Stomach (tissue), 9 donors: ENCODE data around the gene NAA35. TPM values are rescaled to one million over a fixed set of nuclear protein-coding genes. Genes with fewer than 3 reads are reported as not detected.

Source experiments
- DNase-seq, 2 donors: peaks; one replicate each; pipeline versions ENCODE4 v3.0.0 to v3.0.0-alpha.2; 2013 to 2019
- H3K27ac ChIP-seq, 5 donors: fragments of 200-600 bp in 4 of 5; sonication (generic) in 4 of 5; one replicate each; pipeline ENCODE4 v1.5.1; 2013 to 2019; ENCODE audit warnings: mild to moderate bottlenecking in 1 of 5, moderate library complexity in 1 of 5
- H3K27me3 ChIP-seq, 3 donors: fragments of 200-600 bp; sonication (generic); one replicate each; pipeline ENCODE4 v1.5.1; 2017 to 2019; ENCODE audit warnings: mixed run types in 1 of 3
- H3K36me3 ChIP-seq, 4 donors: fragments of 200-600 bp; sonication (generic); 1 replicate in 3 of 4; 2 replicates in 1 of 4; pipeline ENCODE4 v1.5.1; 2016 to 2019
- H3K4me1 ChIP-seq, 4 donors: fragments of 200-600 bp; sonication (generic); one replicate each; pipeline ENCODE4 v1.5.1; 2016 to 2019
- H3K4me3 ChIP-seq, 4 donors: fragments of 200-600 bp; sonication (generic) in 3 of 4; one replicate each; pipeline ENCODE4 v1.5.1; 2016 to 2019; ENCODE audit warnings: mild to moderate bottlenecking in 1 of 4
- H3K9me3 ChIP-seq, 4 donors: fragments of 200-600 bp; sonication (generic); one replicate each; pipeline ENCODE4 v1.5.1; 2016 to 2019
- EP300 ChIP-seq: sonication (generic); formaldehyde crosslinking; IDR thresholded peaks from one replicate; pipeline ENCODE4 v1.6.1; 2017; ENCODE audit warnings: antibody characterized with exemption
- POLR2A ChIP-seq, 4 donors: fragments of 450-650 bp; IDR thresholded peaks; one replicate each; pipeline ENCODE4 v1.6.1; 2016; ENCODE audit warnings: antibody characterized with exemption in 4 of 4, control low read depth in 2 of 4, mild to moderate bottlenecking in 1 of 4, moderate library complexity in 1 of 4
- POLR2AphosphoS5 ChIP-seq, 3 donors: sonication (generic); formaldehyde crosslinking; IDR thresholded peaks; one replicate each; pipeline ENCODE4 v1.6.1; 2016; ENCODE audit warnings: antibody characterized with exemption in 3 of 3
- WGBS, 5 donors: extraction: QIAGEN DNeasy Blood & Tissue Kit in 3 of 5; methylation state at CpG; one replicate each; pipeline versions ENCODE4 v1.1.5 to v1.1.7; 2013 to 2018; 5-methylcytosine and 5-hydroxymethylcytosine counted together
- intact Hi-C: fragments of 100-400 bp; cut with DNase I; formaldehyde crosslinking; loops from one replicate; pipeline ENCODE4 v1.15.1; 2023; ENCODE audit warnings: low total_unique reads
- polyA plus RNA-seq, 3 donors: library from polyadenylated mRNA; stranded (reverse); fragments of 200-250 nt; gene quantifications; one replicate each; pipeline ENCODE4 v1.2.3, GENCODE V29; 2013
- total RNA-seq, 5 donors: library from RNA; depleted of rRNA; stranded (reverse); fragments of >200 nt; gene quantifications; one replicate each; pipeline versions ENCODE4 v1.1.0 to v1.2.3, GENCODE V29; 2014 to 2016
- TF ChIP-seq, protein P1 (sequence below), 7 experiments: fragments of 450-650 bp in 4 of 7; fragments of 200-600 bp in 3 of 7; sonication (generic) in 3 of 7; IDR thresholded peaks; one replicate each; pipeline ENCODE4 v1.5.1; 2016 to 2019; ENCODE audit warnings: antibody characterized with exemption in 7 of 7, control low read depth in 2 of 7, mild to moderate bottlenecking in 1 of 7
- donor health status: healthy with polysubstance abuse.
- donor health status: Bipolar disorder and iron deficiency.
- donor health status: healthy.

NAA35 gene
- total and polyA plus RNA-seq, 8 donors, result 6.0 to 67.0 (median 10.4) TPM

DNA sequence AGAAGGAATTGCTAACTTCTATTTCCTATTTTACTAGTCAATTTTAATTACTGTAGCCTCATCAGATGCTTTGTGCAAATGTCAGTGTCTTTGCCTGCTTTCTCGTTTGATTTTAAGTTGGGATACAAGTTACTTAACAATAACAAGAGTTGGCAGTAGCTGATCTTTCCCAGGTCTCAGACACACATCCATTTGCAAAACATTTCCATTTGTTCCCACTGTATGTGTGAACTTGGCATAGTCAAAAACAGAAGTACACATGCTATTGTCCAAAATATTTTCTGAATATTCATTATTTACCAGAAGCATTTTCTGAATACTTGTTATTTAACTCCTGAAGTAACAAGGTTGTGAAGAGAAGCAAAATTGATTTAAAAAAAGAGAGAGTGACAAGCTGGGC is 35.0 kb upstream of the NAA35 start:
- intact Hi-C loops, result no loop called here
- Histone ChIP-seq H3K36me3 (no peaks in the 10 kb centered on the region), H3K9me3 (no peaks in the 10 kb centered on the region), H3K4me3 (no peak overlapping the region), H3K4me1 (no peaks in the 10 kb centered on the region), H3K27ac (no peak overlapping the region), H3K27me3 (no peaks in the 10 kb centered on the region)
- 66 to 83% (median 70%) methylated on average over 1 of the region's 1 CpG for WGBS, 5 donors
- TF ChIP-seq POLR2A (IDR thresholded peaks at IDR 0.05), result no peak
- TF ChIP-seq POLR2AphosphoS5 (IDR thresholded peaks at IDR 0.05), result no peak
- TF ChIP-seq, protein P1, sequence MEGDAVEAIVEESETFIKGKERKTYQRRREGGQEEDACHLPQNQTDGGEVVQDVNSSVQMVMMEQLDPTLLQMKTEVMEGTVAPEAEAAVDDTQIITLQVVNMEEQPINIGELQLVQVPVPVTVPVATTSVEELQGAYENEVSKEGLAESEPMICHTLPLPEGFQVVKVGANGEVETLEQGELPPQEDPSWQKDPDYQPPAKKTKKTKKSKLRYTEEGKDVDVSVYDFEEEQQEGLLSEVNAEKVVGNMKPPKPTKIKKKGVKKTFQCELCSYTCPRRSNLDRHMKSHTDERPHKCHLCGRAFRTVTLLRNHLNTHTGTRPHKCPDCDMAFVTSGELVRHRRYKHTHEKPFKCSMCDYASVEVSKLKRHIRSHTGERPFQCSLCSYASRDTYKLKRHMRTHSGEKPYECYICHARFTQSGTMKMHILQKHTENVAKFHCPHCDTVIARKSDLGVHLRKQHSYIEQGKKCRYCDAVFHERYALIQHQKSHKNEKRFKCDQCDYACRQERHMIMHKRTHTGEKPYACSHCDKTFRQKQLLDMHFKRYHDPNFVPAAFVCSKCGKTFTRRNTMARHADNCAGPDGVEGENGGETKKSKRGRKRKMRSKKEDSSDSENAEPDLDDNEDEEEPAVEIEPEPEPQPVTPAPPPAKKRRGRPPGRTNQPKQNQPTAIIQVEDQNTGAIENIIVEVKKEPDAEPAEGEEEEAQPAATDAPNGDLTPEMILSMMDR (IDR thresholded peaks at IDR 0.05), result no peak
- TF ChIP-seq EP300, result no peak
- DNase-seq, result no peak

GRCh38 chr9:85909390-85909789 is 31.6 kb upstream of the NAA35 start:
- TF ChIP-seq POLR2AphosphoS5 (IDR thresholded peaks at IDR 0.05) (no peak), POLR2A (IDR thresholded peaks at IDR 0.05) (no peak), EP300 (no peak)
- TF ChIP-seq, protein P1 (IDR thresholded peaks at IDR 0.05), result no peak
- no peaks in the 10 kb centered on the region for H3K27me3 ChIP-seq
- no peaks in the 10 kb centered on the region for H3K4me1 ChIP-seq
- WGBS, 5 donors, result 50 to 78% (median 62%) methylated on average over 1 of the region's 1 CpG
- H3K4me3 ChIP-seq, result no peak overlapping the region
- H3K9me3 ChIP-seq, result no peaks in the 10 kb centered on the region
- intact Hi-C loops, result no loop called here
- no peak overlapping the region for H3K27ac ChIP-seq
- H3K36me3 ChIP-seq, result no peaks in the 10 kb centered on the region
- DNase-seq, result no peak

DNA sequence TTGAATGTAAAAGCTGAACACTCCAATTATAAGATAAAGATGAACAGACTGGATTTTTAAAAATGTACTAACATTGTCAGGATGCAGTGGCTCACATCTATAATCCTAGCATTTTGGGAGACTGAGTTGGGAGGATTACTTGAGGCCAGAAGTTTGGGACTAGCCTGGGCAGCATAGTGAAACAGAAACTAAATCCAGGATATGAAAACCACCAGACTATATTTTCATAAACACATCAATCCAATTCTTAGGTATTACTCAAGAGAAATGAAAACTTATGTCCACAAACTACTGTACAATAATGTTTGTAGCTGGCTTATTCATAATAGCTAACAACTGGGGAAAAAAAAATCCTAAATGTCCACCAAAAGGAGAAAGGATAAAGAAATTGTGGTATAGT is 26.8 kb upstream of the NAA35 start:
- H3K4me1 ChIP-seq, result no peaks in the 10 kb centered on the region
- no peak overlapping the region for H3K27ac ChIP-seq
- no peaks in the 10 kb centered on the region for H3K9me3 ChIP-seq
- H3K36me3 ChIP-seq, result no peaks in the 10 kb centered on the region
- H3K27me3 ChIP-seq, result no peaks in the 10 kb centered on the region
- TF ChIP-seq EP300 (no peak), POLR2AphosphoS5 (IDR thresholded peaks at IDR 0.05) (no peak), POLR2A (IDR thresholded peaks at IDR 0.05) (no peak)
- TF ChIP-seq, protein P1 (IDR thresholded peaks at IDR 0.05), result no peak
- no peak overlapping the region for H3K4me3 ChIP-seq
- intact Hi-C loops, result no loop called here
- DNase-seq, result no peak

GRCh38 chr9:85917756-85918155 is 23.2 kb upstream of the NAA35 start:
- no peak overlapping the region for H3K4me3 ChIP-seq
- TF ChIP-seq, protein P1 (IDR thresholded peaks at IDR 0.05), result no peak
- TF ChIP-seq POLR2A (IDR thresholded peaks at IDR 0.05) (no peak), EP300 (no peak), POLR2AphosphoS5 (IDR thresholded peaks at IDR 0.05) (no peak)
- 74 to 88% (median 80%) methylated on average over 7 of the region's 7 CpGs for WGBS, 5 donors
- DNase-seq, result no peak
- H3K4me1 ChIP-seq, result no peaks in the 10 kb centered on the region
- intact Hi-C loops, result no loop called here
- H3K27me3 ChIP-seq, result no peaks in the 10 kb centered on the region
- H3K27ac ChIP-seq, result no peak overlapping the region
- no peaks in the 10 kb centered on the region for H3K9me3 ChIP-seq
- H3K36me3 ChIP-seq, result no peaks in the 10 kb centered on the region
